ENCODE measurements around the gene ST3GAL2.
"Not testable (repeated sequence)": the region's sequence is repeated elsewhere in the genome, so short reads cannot be mapped to it uniquely, and the experiment has no call there.

ST3GAL2 gene

DNA sequence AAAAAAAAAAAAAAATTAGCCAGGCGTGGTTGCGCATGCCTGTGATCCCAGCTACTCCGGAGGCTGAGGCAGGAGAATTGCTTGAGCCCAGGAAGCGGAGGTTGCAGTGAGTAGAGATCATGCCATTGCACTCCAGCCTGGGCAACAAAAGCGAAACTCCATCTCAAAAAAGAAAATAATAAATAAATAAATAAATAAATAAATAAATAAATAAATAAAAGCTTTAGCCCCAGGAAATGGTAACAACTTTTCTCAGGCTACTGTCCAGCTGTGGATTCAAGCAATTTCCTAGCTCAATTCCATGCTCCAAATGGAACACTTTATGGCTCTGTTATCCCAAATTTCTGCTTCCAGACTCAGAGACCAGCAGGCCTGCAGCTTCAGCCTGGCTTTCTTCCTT is 25.3 kb downstream of the ST3GAL2 start:
- not testable (repeated sequence) for DNase-seq

DNA sequence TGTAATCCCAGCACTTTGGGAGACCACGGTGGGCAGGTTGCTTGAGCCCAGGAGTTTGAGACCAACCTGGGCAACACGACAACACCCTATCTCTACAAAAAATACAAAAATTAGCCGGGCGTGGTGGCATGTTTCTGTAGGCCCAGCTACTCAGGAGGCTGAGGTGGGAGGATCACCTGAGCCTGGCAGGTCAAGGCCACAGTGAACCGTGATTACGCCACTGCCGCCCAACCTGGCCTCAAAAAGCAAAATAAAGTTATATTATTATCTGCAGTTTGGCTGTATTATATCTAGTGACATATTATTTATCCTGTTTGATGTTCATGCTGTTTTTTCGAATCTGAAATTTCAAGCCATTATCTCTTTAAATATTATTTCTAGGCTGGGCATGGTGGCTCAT is 26.5 kb downstream of the ST3GAL2 start:
- DNase-seq, result no peak

DNA sequence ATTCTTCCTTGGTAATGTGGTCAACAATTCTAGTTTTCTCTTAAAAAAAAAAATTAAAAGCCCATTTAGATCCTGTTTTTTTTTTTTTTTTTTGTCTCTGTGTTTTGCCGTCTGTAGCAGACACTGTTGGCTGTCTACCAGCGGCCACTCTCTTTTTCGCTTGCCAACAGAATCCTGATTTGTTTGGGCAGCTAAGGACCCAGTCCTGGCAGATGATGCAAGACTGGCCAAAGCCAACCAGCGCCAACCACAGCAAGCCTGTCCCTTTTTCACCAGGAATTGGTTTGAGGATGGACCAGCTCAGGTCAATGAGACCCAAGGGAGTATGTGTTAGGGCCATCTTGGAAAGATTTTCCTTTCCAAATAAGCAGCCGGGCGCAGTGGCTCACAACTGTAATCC is 28.2 kb downstream of the ST3GAL2 start:
- no peak for DNase-seq

DNA sequence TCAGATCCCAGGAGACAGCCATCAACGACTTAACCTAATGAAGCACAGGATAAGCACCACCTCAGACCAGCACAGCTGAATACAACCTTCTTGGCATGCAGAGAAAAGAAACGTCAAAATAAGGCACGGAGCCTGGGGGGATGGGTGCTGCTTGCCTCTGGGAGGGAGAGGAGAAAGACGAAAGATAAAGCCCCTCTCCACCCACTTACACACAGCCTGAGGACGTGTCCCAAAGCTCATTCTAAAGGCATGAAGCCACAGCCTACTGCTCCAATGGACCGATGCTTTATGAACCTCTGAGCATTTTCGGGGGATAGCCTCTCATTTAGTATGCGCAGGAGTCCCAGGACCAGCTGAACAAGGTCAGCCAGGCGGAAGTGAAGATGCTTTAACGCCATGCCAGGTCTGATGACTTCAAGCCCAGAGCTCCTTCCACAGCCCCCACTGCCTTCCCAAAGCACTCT is 31.1 kb downstream of the ST3GAL2 start:
- no peak for DNase-seq

DNA sequence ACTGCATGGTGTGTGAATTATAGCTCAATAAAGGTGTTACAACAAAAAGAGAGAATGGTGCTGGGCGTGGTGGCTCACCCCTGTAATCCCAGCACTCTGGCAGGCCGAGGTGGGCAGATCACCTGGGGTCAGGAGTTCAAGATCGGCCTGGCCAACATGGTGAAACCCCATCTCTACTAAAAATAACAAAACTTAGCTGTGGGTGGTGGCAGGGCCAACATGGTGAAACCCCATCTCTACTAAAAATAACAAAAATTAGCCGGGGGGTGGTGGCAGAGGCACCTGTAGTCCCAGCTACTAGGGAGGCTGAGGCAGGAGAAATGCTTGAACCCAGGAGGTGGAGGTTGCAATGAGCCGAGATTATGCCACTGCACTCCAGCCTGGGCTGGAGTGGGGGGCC is 32.8 kb downstream of the ST3GAL2 start:
- DNase-seq, result not testable (repeated sequence)

DNA sequence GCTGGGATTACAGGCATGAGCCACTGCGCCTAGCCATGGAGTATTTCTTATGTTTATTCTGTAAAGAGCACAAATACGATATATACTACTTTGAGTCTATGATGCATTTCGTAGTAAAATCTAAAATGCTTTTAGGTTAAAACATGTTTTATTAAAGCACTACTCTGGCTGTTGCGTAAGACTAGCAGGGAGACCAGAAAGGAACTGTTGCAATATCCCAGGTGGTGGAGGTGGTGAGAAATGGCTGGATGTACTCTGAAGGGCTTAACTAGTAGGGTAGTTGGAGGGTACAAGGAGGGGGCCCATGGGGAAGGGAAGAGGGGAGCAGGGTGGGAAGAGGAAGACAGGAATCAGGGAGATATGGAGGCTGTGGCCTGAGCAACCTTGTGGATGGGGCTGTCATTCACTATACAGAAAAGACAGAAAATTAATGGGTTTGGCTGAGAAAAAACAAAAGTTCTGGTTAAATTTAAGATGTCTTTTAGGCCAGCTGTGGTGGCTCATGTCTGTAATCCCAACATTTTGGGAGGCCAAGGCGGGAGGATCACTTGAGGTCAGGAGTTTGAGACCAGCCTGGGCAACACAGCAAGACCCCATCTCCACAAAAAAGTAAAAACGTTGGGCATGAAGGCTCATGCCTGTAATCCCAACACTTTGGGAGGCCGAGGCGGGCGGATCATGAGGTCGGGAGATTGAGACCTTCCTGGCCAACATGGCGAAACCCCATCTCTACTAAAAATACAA is 35.8 kb downstream of the ST3GAL2 start:
- no peak for DNase-seq

DNA sequence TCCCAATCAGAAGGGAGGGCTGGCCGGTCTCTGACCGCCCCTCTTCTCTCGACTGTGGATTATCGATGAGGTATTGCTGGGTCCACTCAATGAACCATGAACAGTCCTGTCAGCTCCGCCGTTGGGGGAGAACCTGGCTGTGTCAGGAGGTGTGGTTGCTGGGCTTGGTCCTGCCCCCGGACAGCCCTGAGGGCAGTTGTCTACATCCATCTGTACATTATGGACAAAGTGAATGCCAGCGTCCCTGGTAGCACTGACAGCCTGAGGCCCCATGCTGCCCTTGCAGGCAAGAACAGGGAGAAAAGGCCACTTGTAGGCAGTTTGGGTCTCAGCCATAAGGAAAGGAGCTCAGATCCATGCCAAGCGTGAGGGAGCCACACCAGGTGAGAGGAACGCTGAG is 38.9 kb downstream of the ST3GAL2 start:
- no peak for DNase-seq

DNA sequence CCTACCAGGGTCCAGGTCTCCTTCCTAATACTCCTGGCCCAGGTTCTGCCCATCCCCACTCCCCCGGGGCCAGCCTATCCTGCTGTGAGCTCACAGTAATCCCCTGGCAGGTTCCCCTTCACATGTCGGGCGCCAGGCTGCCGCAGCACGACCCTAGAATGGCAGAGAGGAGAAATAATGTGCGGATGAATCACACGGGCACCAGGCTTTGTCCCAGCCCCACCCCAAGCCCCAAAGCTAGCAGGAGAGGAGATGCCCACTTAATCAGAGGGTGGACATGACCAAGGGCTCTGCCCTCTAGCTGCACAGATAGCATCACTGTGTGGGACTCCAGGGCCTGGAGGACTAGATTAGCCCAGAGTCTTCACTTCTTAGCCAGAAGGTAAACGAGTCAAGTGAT is 39.5 kb downstream of the ST3GAL2 start:
- DNase-seq, result no peak

DNA sequence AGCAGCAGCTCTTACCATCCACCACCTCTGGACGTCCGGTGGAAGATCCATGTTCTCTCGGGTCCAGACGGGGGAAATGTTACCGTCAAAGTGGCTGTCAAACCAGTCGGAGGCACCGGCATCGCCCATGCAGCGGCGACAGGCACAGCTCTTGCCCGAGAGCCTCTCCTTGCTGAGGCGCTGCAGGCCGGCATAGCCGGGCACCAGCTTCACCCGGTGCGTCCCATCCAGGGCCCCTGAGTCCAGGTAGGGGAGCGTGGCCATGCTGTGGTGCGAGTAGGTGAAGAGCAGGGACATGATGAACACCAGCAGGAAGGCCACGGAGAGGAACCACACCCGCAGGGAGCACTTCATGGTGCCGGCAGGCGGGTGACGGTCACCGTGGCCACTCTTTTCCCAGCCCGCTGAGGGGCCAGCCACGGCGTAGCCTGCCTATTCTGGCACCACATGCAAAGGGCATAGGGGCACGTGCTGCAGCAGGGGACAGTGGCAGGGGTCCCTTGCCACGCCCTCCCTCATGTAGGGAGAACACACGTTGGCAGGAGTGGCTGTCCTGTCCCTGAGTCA is 40.6 kb downstream of the ST3GAL2 start:
- no peak for DNase-seq

DNA sequence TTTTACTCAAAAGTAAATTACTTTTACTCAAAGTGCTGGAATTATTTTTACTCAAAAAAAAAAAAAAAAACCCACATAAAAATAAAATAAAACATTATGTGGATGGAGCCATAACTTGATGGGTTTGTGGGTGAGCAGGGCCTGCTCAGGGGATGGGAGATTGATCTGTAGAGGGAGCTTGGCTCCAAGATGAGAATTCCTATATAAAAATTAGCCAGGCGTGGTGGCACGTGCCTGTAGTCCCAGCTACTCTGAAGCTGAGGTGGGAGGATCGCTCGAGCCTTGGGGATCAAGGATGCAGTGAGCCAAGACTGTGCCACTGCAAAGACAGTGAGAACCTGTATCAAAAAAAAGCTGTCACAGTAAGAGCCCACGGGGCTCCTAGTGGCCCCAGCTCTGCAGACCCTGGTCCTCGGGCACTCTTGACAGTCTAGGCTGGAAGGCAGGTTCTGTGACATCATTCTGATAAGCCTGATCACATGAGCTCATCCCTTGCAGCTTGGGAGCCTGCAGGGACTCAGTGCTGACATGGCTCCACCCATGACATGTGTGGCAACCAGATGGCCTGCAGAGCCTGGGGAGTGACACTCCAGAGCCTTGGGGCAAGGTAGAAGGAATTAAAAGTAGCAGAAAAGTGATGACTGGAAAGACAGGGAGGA is 42.5 kb downstream of the ST3GAL2 start:
- no peak for DNase-seq

DNA sequence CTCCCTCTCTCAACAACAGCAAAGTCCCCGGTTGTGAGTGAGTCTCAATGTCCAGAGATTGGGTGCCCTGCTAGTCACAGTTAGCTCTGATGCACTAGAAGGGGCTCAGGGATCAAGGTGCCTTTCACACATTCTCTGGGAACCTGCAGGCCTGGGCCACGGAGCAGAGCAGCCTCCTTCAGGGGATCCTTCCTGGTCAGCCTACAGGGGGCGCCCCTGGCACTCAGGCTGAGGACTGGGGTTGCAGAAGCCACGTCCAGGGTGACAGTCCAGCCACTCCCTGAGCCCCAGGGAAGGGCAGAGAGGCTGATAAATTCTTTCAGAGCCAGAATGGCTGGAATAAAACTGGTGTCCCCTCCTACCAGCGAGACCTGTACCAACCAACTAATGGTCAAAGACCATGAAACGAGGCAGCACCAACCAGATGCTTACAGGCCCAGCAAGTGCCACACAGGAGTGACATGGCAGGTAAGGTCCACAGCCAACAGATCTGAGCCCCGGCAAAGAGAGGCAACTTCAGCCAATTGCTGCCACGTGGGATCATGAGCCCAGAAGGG is 43.5 kb downstream of the ST3GAL2 start:
- DNase-seq, result no peak

DNA sequence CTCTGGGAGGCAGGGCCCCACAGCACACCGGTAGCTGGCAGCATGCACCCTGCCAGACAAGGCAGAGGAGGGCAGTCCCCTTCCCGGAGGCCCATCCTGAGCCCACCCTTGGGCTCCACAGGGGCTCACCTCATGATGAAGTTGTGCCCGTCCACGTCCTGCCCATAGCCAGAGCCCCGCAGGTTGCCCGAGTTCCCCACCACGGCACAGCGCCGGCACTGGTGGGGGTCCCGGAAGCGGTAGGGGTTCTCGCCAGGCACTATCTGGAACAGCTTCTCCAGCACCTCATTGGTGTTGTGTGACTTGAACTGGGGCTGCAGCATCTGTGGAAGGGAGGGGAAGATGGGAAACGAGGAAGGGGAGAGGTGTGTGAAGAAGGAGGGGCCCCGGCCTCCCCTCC is 44.0 kb downstream of the ST3GAL2 start:
- no peak for DNase-seq

DNA sequence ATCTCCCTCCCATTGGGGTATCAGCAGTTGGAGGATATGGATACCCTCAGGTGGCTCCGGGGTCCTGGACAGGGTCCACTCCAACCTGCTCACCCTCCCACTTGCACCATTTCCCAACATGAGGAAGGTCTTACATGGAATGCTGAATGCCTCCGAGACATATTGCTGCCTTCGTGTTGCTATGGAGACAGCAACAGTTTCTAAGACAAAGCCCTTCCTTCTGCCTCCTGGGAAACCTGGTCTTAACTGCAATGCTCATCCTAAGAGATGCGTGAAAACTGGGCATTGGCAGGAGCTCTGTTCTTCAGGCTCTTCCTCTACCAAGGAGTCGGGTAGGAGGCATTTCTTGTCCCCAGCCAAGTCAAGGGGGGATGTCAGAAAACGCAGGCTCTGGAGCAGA is 45.2 kb downstream of the ST3GAL2 start:
- DNase-seq, result no peak

DNA sequence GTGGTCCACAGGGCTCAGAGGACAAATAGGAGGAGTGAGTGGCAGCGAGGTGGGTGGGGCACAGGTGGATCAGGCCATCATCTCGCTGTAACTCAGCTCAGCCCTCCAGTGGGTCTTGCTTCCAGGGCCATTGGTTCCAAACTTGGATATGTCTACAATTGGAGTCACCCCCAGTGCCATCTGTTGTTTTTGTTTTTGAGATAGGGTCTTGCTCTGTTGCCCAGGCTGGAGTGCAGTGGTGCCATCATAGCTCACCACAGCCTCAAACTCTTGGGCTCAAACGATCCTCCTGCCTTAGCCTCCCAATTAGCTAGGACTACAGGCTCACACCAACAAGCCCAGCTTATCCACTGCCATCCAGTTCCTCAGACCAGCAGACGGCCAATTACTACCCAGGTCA is 46.3 kb downstream of the ST3GAL2 start:
- DNase-seq, result no peak

DNA sequence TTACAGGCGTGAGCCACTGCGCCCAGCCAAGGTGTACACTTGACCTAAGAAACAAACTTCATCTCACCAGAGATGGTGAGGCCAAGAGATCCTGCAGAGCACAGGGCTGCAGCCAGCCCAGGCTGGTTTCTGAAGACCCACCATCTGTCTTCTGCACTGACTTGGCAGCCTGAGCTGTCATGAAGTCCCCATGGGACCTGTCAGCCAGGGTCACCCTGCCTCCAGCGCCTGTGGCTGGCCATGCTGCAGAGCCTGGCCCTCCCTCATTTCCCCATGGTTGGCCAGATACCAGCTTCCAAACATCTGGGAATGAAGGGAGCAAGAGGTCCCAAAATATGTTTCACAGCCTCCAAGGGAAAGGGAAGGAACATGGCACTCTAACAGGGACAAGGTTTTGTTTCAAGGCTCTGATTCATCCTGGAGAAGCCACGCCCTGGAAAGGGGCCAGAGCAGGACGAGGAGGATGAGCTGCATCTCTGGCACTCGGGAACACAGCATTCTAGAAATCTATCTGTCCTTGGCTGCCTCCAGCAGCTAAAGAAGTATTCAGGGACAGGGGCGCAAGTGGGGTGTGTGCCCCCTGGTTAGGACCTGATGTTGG is 46.9 kb downstream of the ST3GAL2 start:
- no peak for DNase-seq

DNA sequence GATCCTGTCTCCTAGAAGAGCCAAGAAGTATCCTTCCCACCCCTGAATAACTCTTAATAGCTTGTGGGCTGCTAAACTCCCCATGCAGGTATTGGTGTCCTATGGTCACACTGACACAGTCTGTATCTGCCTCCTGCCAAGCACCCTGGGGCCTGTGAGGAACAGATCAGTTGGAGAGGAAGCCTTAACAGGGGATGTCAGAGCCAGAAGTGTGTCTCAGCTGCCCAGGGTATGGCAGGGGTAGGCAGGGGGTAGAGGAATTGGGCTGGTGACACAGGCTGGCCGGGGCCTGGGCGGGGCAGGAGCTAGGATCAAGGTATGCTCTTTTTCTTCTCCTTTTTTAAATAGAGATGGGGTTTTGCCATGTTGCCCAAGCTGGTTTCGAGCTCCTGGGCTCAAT is 47.5 kb downstream of the ST3GAL2 start:
- no peak for DNase-seq

DNA sequence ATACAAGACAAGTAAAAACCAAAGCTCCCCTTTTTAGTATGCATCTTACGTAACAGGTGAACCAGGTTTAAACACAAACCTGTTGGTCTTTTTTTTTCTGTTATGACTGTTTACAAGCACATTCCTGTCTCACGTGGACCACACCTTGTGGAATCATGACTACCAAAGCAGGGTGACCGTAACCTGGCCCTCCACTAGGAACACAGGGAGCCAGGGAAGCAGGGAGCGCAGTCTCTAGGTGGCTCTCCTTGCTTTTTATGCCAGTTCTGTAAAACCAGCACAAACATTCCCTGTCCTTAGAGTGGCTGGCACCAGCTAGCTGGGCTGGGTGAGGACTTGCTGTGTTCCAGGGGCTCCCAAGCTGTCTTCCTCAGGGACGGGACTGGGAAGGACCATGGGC is 48.1 kb downstream of the ST3GAL2 start:
- DNase-seq, result no peak

DNA sequence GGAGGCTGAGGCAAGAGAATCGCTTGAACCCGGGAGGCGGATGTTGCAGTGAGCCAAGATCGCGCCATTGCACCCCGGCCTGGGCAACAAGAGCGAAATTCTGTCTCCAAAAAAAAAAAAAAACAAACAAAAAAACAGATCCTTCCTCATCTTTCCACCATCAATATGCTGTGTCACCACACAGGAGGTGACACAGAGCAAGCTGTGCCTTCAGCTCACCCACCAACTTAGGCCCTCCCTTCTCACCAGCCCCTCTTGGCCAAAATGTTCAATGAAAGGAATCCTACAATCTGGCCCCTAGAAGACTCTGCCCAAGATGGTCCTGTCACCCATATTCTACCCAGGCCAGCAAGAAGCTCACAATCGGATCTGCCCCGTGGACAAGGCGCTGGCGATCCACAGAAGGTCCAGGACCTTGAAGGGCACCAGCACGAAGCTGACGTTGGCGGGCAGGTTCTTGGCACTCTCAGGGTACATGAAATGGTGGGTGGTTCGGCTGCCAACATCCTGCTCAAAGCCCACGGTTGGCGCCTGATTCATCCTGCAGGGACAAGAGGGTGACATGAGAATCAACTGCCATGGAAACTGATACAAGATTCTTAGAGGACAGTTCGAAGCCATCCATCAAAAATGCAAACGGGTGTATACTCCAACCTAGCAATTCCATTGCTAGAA is 50.8 kb downstream of the ST3GAL2 start:
- no peak for DNase-seq

DNA sequence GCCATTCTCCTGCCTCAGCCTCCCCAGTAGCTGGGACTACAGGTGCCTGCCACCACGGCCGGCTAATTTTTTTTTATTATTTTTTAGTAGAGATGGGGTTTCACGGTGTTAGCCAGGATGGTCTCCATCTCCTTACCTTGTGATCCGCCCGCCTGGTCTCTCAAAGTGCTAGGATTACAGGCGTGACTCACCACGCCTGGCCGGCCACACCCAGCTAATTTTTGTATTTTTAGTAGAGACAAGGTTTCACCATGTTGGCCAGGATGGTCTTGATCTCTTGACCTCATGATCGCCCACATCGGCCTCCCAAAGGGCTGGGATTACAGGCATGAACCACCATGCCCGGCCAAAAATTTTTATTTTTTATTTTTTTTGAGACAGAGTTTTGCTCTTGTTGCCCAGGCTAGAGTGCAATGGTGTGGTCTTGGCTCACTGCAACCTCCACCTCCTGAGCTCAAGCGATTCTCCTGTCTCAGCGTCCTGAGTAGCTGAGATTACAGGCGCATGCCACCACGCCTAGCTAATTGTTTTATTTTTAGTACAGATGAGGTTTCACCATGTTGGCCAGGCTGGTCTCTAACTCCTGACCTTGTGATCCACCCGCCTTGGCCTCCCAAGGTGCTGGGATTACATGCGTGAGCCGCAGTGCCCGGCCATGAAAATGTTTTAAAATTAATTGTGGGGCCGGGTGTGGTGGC is 52.5 kb downstream of the ST3GAL2 start:
- DNase-seq, result not testable (repeated sequence)

DNA sequence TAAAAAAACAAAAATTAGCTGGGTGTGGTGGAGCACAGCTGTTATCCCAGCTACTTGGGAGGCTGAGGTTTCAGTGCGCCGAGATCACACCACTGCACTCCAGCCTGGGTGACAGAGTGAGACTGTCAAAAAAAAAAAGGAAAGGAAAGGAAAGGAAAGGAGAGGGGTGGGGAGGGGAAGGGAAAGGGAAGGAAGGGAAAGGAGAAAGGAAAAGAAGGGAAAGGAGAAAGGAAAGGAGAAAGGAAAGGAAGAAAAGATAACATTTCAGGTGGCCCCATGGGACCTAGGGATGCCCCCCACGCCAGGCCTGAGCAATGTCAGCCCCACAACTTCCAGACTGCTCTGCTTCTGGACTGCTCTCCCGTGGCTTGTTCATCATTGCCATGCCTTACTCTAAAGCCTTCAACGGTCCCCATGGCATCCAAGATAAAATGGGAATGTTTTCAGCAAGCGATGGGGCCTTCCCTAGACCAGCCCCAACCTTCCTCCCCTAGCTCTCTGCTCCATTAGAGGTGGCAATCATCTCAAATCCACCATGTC is 55.4 kb downstream of the ST3GAL2 start:
- no peak for DNase-seq

DNA sequence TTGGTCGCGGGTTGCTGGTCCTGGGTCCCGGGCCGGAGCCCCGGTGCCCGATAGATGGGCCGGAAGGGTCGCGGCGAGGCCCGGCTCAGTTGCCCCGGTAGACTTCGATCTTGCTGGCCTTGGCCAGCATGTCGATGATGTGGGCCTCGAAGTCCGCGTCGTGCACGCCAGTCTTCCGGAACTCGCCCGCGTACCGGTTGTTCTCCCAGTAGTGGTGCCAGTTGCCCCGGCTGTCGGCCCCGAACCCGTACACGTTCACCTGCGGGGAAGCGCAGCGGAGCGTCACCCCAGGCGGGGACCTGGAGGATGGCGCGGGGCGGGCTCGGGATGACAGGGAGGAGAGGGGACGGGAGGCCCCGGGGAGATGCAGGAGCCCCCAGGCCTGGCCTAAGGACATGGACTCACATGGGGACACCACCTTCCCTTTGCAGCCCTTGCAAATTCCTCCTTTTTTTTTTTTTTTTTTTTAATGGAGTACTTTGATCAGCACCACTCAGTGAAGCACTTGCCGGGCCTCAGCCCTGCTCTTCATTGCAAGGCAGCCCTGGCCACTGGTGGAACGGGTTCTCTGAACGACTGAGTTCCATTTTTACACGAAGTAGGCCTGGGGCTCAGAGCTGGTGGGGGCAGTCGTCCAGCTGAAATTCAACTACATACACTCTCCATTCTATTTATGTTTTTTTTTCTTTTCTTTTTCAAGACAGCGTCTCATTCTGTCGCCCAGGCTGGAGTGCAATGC is 57.1 kb downstream of the ST3GAL2 start:
- no peak for DNase-seq
